Right ventricle myocardium superior (tissue), 1 donor: ENCODE data around the gene EHBP1L1. TPM values are rescaled to one million over a fixed set of nuclear protein-coding genes. Genes with fewer than 3 reads are reported as not detected.
A peak's percentile ranks its signal among the peaks of the same experiment; 100 is the strongest.

Experiments
- ATAC-seq: fragments of 200-7000 bp; cut with Tn5 transposase; one replicate; pipeline ENCODE4 v1.9.1; 2020; ENCODE audit warnings: mild to moderate bottlenecking; ENCODE audit not compliant: poor library complexity
- DNase-seq: peaks from one replicate; pipeline ENCODE4 v3.0.0-alpha.2; 2020
- intact Hi-C: fragments of 100-400 bp; cut with DNase I; formaldehyde crosslinking; loops from one replicate; pipeline ENCODE4 v1.11.2; 2022
- long read RNA-seq: library from polyadenylated mRNA; unstranded; transcript quantifications from one replicate; pipeline ENCODE4 v2.0.0, GENCODE V29; 2021
- total RNA-seq: library from RNA; stranded (reverse); fragmentation: NEBNext Ultra II Directional; extraction: Animal tissue kit (Norgen Biotek cat#: 25700); gene quantifications from one replicate; pipeline ENCODE4 v1.2.1, GENCODE V29; 2021
- donor health status: DM: no; HTN: yes; CAD: no; lungs with severe emphysema.

EHBP1L1 gene
- total RNA-seq: 44.9 TPM
- long read RNA-seq, full-length matches to known transcripts: 1 of 71 reads
- long read RNA-seq, partial matches to known transcripts: 28 of 71 reads
- long read RNA-seq, other reads (novel, unspliced or antisense): 42 of 71 reads

- peak; percentile 28 for ATAC-seq
- DNase-seq: peak; percentile 87
- intact Hi-C loops: no loop called here
Measured at GRCh38 chr11:65575568-65576231, at the start of gene EHBP1L1. EHBP1L1 (plus strand) TSS chr11:65576053; CDS start chr11:65576303, 250 bp downstream.

- intact Hi-C loops: no loop called here
- DNase-seq (peak; percentile 26), ATAC-seq (no peak)
Measured at GRCh38 chr11:65526744-65527143, 49.1 kb upstream of the EHBP1L1 start.

- no peak for ATAC-seq
- no peak for DNase-seq
- intact Hi-C loops: no loop called here
Measured at GRCh38 chr11:65528819-65529350, 47.0 kb upstream of the EHBP1L1 start.

- ATAC-seq (no peak), DNase-seq (no peak)
- intact Hi-C loops: no loop called here
Measured at GRCh38 chr11:65529475-65530156, 46.2 kb upstream of the EHBP1L1 start.

- intact Hi-C loops: no loop called here
- ATAC-seq: no peak
- DNase-seq: no peak
Measured at GRCh38 chr11:65530157-65530496, 45.7 kb upstream of the EHBP1L1 start.

- ATAC-seq (no peak), DNase-seq (no peak)
- intact Hi-C loops: no loop called here
Measured at GRCh38 chr11:65532388-65533064, 43.3 kb upstream of the EHBP1L1 start.

GRCh38 chr11:65535102-65535501 is 40.8 kb upstream of the EHBP1L1 start:
- ATAC-seq: no peak
- intact Hi-C loops: no loop called here
- no peak for DNase-seq

- no peak for ATAC-seq
- DNase-seq: no peak
- intact Hi-C loops: no loop called here
Measured at GRCh38 chr11:65536412-65537295, 39.2 kb upstream of the EHBP1L1 start.

- no peak for DNase-seq
- no peak for ATAC-seq
- intact Hi-C loops: no loop called here
Measured at GRCh38 chr11:65537296-65537597, 38.6 kb upstream of the EHBP1L1 start.

- no peak for DNase-seq
- intact Hi-C loops: no loop called here
- ATAC-seq: no peak
Measured at GRCh38 chr11:65537620-65538231, 38.1 kb upstream of the EHBP1L1 start.

GRCh38 chr11:65538232-65538914 is 37.5 kb upstream of the EHBP1L1 start:
- intact Hi-C loops: no loop called here
- DNase-seq (no peak), ATAC-seq (no peak)

- DNase-seq (no peak), ATAC-seq (no peak)
- intact Hi-C loops: no loop called here
Measured at GRCh38 chr11:65538915-65539743, 36.7 kb upstream of the EHBP1L1 start.

GRCh38 chr11:65539744-65540289 is 36.0 kb upstream of the EHBP1L1 start:
- DNase-seq (no peak), ATAC-seq (no peak)
- intact Hi-C loops: no loop called here

GRCh38 chr11:65540290-65541092 is 35.4 kb upstream of the EHBP1L1 start:
- ATAC-seq (peak; percentile 95), DNase-seq (peak; percentile 95)
- intact Hi-C loops: no loop called here

- intact Hi-C loops: no loop called here
- no peak for DNase-seq
- no peak for ATAC-seq
Measured at GRCh38 chr11:65541093-65541982, 34.5 kb upstream of the EHBP1L1 start.
